Activated CD4-positive, alpha-beta T cell treated with anti-CD3 and anti-CD28 coated beads, Interleukin-2, Interleukin-4, amounts not matched to agents 100 ng/mL and 50 ng/mL, durations not matched to agents 16 hours and 8 hours (primary cell): ENCODE measurements around the gene COL12A1.

Experiments used
- DNase-seq: peaks from one replicate; pipeline ENCODE4 v3.0.0-alpha.2; 2020; ENCODE audit warnings: low spot score

COL12A1 gene

DNA sequence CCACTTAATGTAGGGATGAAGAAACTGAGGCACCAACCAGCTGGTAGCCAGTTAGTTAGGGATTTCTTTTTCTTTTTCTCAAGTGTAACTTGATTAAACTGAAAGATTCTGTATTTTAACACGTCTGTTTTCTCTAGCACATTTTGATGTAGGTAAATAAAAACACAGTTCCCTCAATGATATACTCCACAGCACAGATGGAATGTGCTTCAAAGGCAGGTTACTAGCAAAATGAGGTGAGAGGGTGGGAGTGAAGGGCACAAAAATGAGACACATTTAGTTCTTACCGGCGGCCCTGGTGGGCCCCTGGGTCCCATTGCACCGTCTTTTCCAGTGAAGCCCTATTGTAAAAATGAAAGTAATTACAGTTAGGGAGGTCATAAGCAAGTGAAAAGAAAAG, 108.9 kb downstream of the COL12A1 start:
- no peak for DNase-seq

DNA sequence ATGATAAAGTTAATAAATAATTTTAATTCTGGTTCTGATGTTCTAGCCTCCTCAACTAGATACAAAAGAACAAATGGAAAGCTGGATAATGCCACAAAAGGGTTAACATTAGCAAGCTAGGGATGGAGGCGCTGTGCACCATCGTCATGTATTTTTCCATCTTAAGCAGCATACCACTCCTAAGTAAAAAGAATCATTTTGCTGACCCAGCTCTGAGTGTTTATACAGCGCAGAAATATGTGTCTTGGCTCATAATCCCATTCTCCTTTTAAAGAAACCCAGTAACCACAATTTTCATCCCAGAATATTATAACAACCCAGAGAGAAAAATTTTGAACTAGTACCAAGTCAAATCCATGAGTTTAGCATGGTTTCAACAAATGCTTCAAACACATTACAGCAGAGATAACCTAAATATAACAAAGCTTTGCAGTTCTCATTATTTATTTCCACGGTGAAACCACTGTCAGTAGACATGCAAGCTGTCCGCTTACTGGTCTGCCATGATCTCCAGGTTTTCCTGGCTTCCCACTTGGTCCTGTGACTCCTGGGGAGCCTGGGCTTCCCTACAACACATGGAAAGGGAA, 111.1 kb downstream of the COL12A1 start:
- no peak for DNase-seq

- DNase-seq: no peak
Measured at GRCh38 chr6:75091467-75092190, 114.2 kb downstream of the COL12A1 start.

DNA sequence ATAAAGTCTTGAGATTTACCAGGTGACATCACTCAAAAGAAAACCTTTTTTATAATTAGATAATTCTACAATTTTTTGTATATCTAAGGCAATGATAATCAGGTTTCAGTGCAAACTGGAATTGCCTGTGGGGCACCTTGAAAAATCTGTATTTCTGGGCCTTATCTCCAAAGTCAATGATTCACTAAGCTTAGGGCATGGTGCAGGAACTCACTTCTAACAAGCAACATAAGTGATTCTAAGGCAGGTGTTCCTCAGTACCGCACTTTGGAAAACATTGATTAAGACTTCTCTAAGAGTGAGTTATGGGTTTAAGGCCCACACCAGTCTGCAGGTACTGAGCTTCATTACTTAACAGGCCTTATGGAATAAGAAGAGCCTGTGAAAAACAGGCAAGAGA, 115.3 kb downstream of the COL12A1 start:
- no peak for DNase-seq

DNA sequence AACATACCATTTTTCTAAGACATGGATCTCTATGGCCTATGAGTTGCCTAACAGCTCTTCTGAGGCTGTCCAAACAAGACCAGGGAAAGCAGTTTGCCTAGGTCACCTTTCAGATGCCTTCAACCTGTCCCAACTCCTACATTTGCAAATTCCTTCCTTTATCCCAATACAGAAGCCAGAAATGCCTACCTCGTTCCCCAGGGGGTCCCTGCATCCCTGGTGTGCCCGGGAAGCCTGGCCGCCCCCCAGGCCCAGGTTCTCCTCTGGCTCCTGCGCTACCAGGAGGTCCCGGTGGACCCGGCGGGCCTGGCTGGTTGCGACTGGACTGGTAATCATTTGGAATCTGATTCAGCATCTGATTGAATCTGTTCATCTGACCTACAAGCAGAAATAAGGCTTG, 115.9 kb downstream of the COL12A1 start:
- DNase-seq: no peak

DNA sequence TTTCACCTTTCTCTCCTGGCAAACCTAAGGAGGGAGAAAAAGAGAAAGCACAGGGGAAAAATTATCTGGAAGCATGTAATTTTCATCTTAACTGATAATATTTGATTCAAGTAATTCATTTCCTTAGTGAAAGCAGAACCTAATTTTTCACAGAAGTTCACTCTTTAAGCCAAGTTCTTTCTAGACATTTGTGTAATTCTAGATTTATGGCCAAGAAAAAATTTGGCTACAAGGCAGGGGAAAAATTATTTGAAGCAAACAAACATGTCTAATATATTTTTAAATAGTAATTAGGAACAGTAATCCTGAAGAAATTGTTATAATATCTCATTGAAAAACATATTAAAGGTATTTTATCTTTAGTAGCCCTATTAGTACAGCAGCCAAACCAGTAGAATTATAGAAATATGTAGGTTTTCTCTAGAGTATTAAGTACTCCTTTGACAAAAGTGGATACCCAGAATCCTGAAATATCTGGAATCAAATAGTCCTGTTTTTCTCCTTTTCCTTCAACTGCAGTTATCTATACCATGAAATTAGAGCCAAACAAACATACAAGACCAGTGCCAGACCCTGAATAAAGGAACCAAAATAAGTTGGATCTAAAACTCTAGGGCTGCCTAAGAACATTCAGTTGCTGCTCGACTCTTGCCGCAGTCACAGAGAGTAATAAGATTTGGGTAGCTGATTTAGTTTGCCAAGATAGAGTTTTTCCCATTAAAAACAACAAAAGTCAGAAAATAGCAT, 116.5 kb downstream of the COL12A1 start:
- DNase-seq: no peak

DNA sequence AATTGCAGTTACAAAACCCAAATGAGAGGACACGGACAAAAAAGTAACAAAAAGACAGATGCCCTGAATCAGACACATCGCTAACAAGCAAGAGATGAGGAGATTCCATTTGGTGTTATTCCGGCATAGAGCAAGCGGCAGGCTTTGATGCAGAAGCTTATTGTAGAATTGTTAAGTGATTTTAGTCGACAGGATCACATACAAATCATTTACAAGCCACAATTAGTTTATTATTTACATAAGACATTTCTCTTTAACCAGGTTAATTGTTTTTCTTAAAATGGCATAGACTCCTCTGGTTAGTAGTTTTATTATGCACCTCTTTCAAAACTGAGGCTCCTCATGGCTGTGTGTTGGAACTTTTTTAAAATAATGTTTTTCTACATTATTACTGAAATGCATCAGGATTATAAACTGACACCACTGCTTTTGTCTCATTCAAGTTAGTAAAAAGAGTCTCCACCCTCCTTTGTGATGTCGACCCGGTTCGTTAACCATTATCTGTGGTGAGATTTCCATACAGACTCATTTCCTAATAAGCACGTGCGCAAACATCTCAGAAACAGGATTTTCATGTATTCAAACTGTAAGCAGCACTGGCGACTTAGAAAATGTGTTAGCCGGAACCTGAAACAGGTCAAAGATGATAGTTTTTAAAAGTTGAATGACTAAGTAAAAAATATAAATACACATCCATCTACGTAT, 119.8 kb downstream of the COL12A1 start:
- DNase-seq: no peak

GRCh38 chr6:75084872-75085381, 120.9 kb downstream of the COL12A1 start:
- DNase-seq: no peak

DNA sequence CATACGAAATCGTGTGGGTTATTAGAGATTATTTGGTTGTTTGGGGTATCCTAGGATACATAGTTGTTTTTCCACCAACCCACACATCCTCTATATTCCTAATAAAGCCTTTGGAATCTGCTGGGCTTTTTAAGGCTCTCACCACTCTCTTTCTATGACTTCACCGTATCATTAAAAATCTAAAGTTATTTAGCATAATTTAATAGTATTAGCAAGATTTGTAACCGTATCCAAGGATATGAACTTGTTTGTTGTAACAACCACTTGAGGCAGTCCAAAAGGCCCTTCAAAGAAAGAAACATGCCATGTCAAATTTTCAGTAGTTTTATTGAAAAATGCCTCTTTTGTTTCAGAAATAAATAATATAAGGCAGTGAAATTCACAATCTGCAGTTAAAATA, 121.8 kb downstream of the COL12A1 start:
- DNase-seq: no peak

DNA sequence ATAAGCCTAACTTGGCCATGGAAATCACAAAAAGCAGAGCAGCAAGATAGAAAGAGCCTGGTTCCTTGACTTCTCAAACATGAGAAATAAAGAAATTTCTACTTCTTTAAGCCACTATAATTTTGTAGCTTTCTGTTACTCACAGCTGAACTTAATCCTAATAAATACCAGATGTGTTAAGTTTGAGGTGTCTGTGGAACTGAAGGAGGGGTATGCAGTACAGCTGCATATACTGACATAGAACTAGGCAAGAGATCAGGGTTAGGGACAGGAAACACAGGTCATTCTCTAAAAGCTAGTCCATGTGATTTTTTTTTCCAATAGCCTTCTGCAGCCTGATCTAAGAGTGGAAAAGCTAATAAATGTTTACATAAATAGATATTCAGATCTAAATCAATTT, 123.9 kb downstream of the COL12A1 start:
- DNase-seq: no peak

GRCh38 chr6:75081047-75081446, 124.8 kb downstream of the COL12A1 start:
- DNase-seq: no peak

DNA sequence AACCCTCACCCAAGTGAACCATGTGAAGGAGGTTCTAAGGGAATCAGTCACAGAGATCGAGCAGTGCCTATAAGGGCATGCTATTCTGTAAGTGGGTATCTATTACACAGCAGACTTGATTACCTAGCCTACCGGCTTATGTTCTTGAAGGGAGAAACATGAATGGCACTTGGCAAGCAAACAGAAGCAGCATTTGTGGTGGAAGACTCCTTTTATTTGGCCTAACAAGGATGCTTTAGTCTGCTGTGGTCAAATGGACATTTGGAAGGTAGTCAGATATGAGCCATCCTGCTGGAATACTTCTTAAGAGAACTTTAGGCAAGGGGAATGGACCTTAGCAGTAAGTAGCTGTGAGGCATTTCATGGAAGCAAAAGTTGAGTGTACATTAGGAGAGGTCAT, 126.3 kb downstream of the COL12A1 start:
- no peak for DNase-seq

DNA sequence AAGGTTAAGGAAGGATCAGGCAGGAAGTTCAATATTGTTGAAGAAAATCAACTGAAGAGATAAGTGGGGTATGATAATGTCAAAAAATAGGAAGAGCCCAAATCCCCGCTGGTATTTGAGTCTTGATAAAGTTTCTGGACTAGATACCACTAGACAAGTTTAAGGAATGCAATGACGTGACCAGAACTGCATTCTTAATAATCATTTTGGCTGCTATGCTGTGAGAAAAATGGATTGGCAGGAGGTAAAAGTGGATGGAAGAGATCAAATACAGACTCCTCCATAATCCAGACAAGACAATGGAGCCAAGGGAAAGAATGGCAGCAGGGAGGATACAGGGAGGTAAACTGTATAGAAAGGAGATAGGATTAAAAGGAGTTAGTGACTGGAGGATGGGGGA, 128.2 kb downstream of the COL12A1 start:
- no peak for DNase-seq

DNA sequence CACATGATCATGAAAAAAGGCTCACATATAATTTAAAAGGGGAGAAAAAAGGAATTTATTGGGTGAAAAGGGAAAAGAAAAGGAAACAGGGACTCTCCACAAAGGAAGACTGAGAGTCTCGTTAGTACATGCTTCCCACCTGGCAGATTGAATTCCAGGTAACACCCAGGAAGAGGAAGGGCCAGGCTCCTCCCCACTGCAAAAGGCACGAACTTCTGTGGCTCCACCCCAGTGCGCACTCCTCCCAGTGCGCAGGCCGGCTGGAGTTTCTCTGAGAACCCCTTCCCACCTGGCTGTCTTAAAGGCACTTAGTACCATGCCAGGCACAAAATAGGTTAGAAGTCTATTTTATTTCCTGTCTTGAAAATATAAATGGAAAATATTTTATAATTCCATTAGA, 129.8 kb downstream of the COL12A1 start:
- no peak for DNase-seq

GRCh38 chr6:75070244-75070643, 135.6 kb downstream of the COL12A1 start:
- no peak for DNase-seq

GRCh38 chr6:75065523-75065922, 140.3 kb downstream of the COL12A1 start:
- DNase-seq: no peak

DNA sequence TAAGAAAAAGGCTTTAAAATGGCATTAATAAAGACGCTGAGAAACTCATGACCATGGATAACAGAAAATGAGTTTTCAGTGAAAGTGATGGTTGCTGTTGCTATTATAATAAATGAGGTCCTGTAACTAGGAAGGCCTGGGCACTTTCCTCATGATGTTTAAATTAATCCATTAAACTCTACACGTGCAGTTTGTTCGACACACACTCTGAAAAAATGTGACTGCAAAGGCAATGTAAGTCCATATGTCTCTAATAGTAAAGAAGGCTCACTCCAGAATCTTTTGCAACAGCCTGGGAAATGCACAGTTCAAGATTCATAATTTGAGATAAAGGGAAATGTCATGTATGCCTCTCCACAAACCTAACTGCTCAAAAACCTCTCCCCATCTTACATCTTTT, 153.4 kb downstream of the COL12A1 start:
- no peak for DNase-seq

- DNase-seq: no peak
Measured at GRCh38 chr6:75049308-75049707, 156.5 kb downstream of the COL12A1 start.

DNA sequence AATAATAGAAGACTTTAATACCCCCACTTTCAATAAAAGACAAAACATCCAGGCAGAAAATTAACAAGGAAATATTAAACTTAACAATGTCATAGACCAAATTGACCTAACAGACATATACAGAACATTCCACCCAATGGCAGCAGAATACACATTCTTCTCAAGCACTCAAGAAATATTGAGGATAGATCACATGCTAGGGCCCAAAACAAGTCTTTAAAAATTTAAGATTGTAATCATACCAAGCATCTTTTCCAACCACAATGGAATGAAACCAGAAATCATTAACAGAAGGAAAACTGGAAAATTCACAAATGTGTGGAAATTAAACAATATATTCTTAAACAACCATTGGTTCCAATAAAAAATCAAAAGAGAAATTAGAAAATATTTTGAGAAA, 161.0 kb downstream of the COL12A1 start:
- no peak for DNase-seq

DNA sequence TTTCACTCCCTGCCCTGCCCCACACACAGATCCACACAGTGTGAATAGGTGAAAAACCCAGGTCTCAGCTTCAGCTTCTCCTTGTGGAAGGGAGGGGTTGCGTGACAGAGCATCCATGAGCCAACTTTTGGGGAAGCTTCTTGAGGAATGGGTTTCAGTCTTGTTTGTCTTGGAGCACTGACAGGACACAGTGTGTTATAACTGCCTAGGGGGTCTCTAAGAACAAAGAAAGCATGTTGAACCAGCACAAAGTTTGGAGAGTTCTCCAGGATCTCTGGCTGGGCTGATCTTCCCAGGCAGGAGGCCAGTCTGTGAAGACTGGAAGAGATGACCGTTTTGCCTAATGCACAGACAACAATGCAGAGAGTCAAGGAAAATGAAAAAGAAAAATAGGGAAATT, 164.5 kb downstream of the COL12A1 start:
- no peak for DNase-seq
